Measurements from ENCODE around the gene AMBP. TPM values are rescaled to one million over a fixed set of nuclear protein-coding genes. Genes with fewer than 3 reads are reported as not detected.

The AMBP gene
- polyA plus RNA-seq, 1 of the 3 experiments (the other 2 are of a cell fraction): 0.16 TPM

- CTCF ChIA-PET: interaction anchor here (0.9 to 1.0 kb wide), 2 partner anchors 53 to 210 kb away, joined by 3 read pairs; no protein-coding TSS in a partner anchor
Measured at GRCh38 chr9:114016629-114017423, 61.3 kb downstream of the AMBP start.

More at GRCh38 chr9:114016629-114017423, 61.3 kb downstream of the AMBP start:
- no peak overlapping the region for H3K27ac ChIP-seq (ENCODE audit: low read depth in 2 of 2, low read length in 1 of 2)
- H3F3A ChIP-seq (replicated peaks; ENCODE audit: insufficient read depth): no peaks in the 10 kb centered on the region
- H4K20me1 ChIP-seq (ENCODE audit: insufficient read depth): no peaks in the 10 kb centered on the region
- no peaks in the 10 kb centered on the region for H3K9me3 ChIP-seq
- no peak for TF ChIP-seq NFIC (IDR thresholded peaks at IDR 0.05; ENCODE audit: borderline replicate concordance)
- TF ChIP-seq POLR2AphosphoS5 (IDR thresholded peaks at IDR 0.05; ENCODE audit: low read depth, low read length): no peak
- TF ChIP-seq RCOR1 (IDR thresholded peaks at IDR 0.05; ENCODE audit: low read length): no peak
- TF ChIP-seq JUND (IDR thresholded peaks at IDR 0.05): no peak
- TF ChIP-seq FOXM1 (IDR thresholded peaks at IDR 0.05; ENCODE audit: low read depth): no peak
- no peak for TF ChIP-seq MEF2A (IDR thresholded peaks at IDR 0.05; ENCODE audit: borderline replicate concordance, low read depth)
- TF ChIP-seq TEAD4 (IDR thresholded peaks at IDR 0.05; ENCODE audit: borderline replicate concordance, insufficient read depth): no peak
- no peak for TF ChIP-seq SIN3A (IDR thresholded peaks at IDR 0.05; ENCODE audit: borderline replicate concordance, low read depth, low read length)
- no peak for TF ChIP-seq REST (IDR thresholded peaks at IDR 0.05; ENCODE audit: low read depth, low read length)
- no peak for TF ChIP-seq FOXJ3 (CRISPR knock-in tag; IDR thresholded peaks at IDR 0.05)
- TF ChIP-seq GABPA (IDR thresholded peaks at IDR 0.05; ENCODE audit: low read depth): no peak
- no peak for TF ChIP-seq MXI1 (IDR thresholded peaks at IDR 0.05; ENCODE audit: low read depth, low read length)
- TF ChIP-seq EP300 (IDR thresholded peaks at IDR 0.05; ENCODE audit: borderline replicate concordance in 1 of 2, low read depth in 1 of 2, low read length in 1 of 2): no peak
- no peak for TF ChIP-seq GATA2 (CRISPR knock-in tag; IDR thresholded peaks at IDR 0.05)
- TF ChIP-seq IRF3 (IDR thresholded peaks at IDR 0.05; ENCODE audit: low read depth, low read length): no peak
- TF ChIP-seq RXRA (IDR thresholded peaks at IDR 0.05; ENCODE audit: borderline replicate concordance, low read depth): no peak
- no peak for TF ChIP-seq CHD2 (IDR thresholded peaks at IDR 0.05; ENCODE audit: low read length, partially characterized antibody)
- TF ChIP-seq SMC3 (IDR thresholded peaks at IDR 0.05; ENCODE audit: low read depth, low read length): no peak
- TF ChIP-seq EZH2phosphoT487 (IDR thresholded peaks at IDR 0.05; ENCODE audit: borderline replicate concordance, low read depth): no peak
- no peak for TF ChIP-seq YY1 (IDR thresholded peaks at IDR 0.05; ENCODE audit: low read depth)
- no peak overlapping the region for H3K9ac ChIP-seq
- peaks cover 69 to 74% of the 10 kb centered on the region in 2 experiments for H3K36me3 ChIP-seq (replicated peaks in 1 of 2; ENCODE audit: control insufficient read depth in 1 of 2, insufficient read depth in 2 of 2, low read length in 1 of 2)
- no peak for DNase-seq
- no peak overlapping the region for H2AFZ ChIP-seq (ENCODE audit: low read depth)
- no peak overlapping the region for H3K4me3 ChIP-seq (ENCODE audit: low read depth in 2 of 2, low read length in 1 of 2)
- no peak overlapping the region for H3K4me2 ChIP-seq
- peaks cover 0 to 2% of the 10 kb centered on the region in 2 experiments; a peak in 1 of 4 replicates for H3K4me1 ChIP-seq (ENCODE audit: control insufficient read depth in 1 of 2, insufficient read depth in 2 of 2, low read depth in 1 of 2, low read length in 1 of 2)
- H3K79me2 ChIP-seq (ENCODE audit: insufficient read depth): no peaks in the 10 kb centered on the region
- H3K27me3 ChIP-seq (ENCODE audit: insufficient read depth): no peaks in the 10 kb centered on the region
- WGBS (ENCODE audit: low lambda C conversion rate): 93% methylated on average over 9 of the region's 14 CpGs
- H3K9me2 ChIP-seq: no peaks in the 10 kb centered on the region
- POLR2A ChIA-PET: no interaction called here
